H1 (cell line): Measurements from ENCODE around the gene AGR2. TPM values are rescaled to one million over a fixed set of nuclear protein-coding genes. Genes with fewer than 3 reads are reported as not detected.

Source experiments
- HDAC2 ChIP-seq, 2 experiments: fragments of 300-600 bp in 1 of 2; sonication (generic) in 1 of 2; IDR thresholded peaks; 2 replicates each; pipeline ENCODE4 v1.6.1; 2011 to 2012; ENCODE audit warnings: low read depth in 2 of 2, low read length in 2 of 2, mild to moderate bottlenecking in 2 of 2, moderate library complexity in 2 of 2, borderline replicate concordance in 1 of 2, inconsistent platforms in 1 of 2
- KDM5A ChIP-seq: fragments of 200-600 bp; IDR thresholded peaks from 2 replicates; pipeline ENCODE4 v1.7.1; 2012; ENCODE audit warnings: mild to moderate bottlenecking, low read length, inconsistent platforms, mixed read lengths
- NANOG ChIP-seq: IDR thresholded peaks from 2 replicates; pipeline ENCODE4 v1.6.1; 2011; ENCODE audit warnings: low read length, low read depth, mild to moderate bottlenecking, inconsistent platforms; ENCODE audit not compliant: insufficient read depth, poor library complexity, severe bottlenecking
- RFX5 ChIP-seq: IDR thresholded peaks from 2 replicates; pipeline ENCODE4 v1.6.1; 2011; ENCODE audit warnings: low read depth, low read length, improper control_type of control experiment, borderline replicate concordance
- RNF2 ChIP-seq: fragments of 200-900, 300-1000 bp; sonication (generic); IDR thresholded peaks from 2 replicates; pipeline ENCODE4 v1.7.1; 2016; ENCODE audit warnings: borderline replicate concordance, low read depth, mild to moderate bottlenecking, antibody characterized with exemption, low read length; ENCODE audit not compliant: poor library complexity, severe bottlenecking; ENCODE audit errors: missing control alignments
- TAF1 ChIP-seq: IDR thresholded peaks from 2 replicates; pipeline ENCODE4 v1.6.1; 2011; ENCODE audit warnings: mild to moderate bottlenecking, low read depth, low read length
- YY1 ChIP-seq: IDR thresholded peaks from 2 replicates; pipeline ENCODE4 v1.6.1; 2011; ENCODE audit warnings: low read depth, mild to moderate bottlenecking, low read length
- polyA plus RNA-seq, 7 experiments: library from polyadenylated mRNA; depleted of rRNA in 3 of 7; stranded (reverse) in 5 of 7; unstranded in 2 of 7; fragments of >200 nt in 5 of 7; fragments of 200-250 nt in 2 of 7; gene quantifications; 1 replicate in 5 of 7; 2 replicates in 1 of 7; 4 replicates in 1 of 7; pipeline versions ENCODE4 v1.2.1 to v1.2.3, GENCODE V29; 2011 to 2013; ENCODE audit warnings: missing spikeins in 2 of 7, mixed read lengths in 2 of 7
- total RNA-seq: library from RNA; stranded (reverse); fragmentation: NEBNext Ultra II Directional; extraction: Animal tissue kit (Norgen Biotek cat#: 25700); gene quantifications from 2 replicates; pipeline ENCODE4 v1.2.1, GENCODE V29; 2021
- TF ChIP-seq, protein P1 (sequence below): IDR thresholded peaks from 2 replicates; pipeline ENCODE4 v1.6.1; 2012; ENCODE audit warnings: low read length, inconsistent platforms

Gene AGR2
- total and polyA plus RNA-seq, 2 of the 8 experiments (the other 6 are each of a cell fraction or from before 2014, with no cell fraction given), result not detected

DNA sequence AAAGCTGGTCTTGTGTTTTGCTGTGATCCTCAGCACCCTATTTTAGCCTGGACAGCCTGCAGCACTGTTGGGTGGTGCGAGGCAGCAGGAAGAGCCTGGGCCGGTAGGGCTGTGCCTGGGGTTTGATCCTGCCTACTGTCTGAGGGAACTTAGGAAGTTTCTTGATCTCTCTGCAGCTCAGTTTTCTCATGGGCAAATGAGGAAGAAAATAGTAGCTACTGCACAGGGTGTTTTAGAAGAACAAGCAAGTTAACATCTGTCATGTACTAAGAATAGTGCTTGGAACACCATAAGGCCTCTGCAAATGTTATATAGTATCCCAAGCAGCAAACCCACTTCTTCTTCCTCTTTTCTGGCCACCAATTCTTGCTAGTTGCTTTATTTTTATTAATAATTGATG lies 12.0 kb upstream of the AGR2 start (continued):
- TF ChIP-seq RFX5, result no peak
- TF ChIP-seq, protein P1, sequence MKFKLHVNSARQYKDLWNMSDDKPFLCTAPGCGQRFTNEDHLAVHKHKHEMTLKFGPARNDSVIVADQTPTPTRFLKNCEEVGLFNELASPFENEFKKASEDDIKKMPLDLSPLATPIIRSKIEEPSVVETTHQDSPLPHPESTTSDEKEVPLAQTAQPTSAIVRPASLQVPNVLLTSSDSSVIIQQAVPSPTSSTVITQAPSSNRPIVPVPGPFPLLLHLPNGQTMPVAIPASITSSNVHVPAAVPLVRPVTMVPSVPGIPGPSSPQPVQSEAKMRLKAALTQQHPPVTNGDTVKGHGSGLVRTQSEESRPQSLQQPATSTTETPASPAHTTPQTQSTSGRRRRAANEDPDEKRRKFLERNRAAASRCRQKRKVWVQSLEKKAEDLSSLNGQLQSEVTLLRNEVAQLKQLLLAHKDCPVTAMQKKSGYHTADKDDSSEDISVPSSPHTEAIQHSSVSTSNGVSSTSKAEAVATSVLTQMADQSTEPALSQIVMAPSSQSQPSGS, result no peak
- TF ChIP-seq NANOG, result no peak
- TF ChIP-seq YY1, result no peak
- TF ChIP-seq HDAC2 (IDR thresholded peaks at IDR 0.05; ENCODE audit: borderline replicate concordance in 1 of 2, low read depth in 2 of 2, low read length in 2 of 2), result no peak
- TF ChIP-seq RNF2, result no peak
- no peak for TF ChIP-seq KDM5A
- TF ChIP-seq TAF1, result no peak
- TF ChIP-seq, all 59 proteins: peak for 0
